Subcutaneous adipose tissue (tissue), 4 donors: ENCODE measurements around the gene ARHGEF28. TPM values are rescaled to one million over a fixed set of nuclear protein-coding genes. Genes with fewer than 3 reads are reported as not detected.

Source experiments
- small RNA-seq: library from RNA; depleted of rRNA; stranded (forward); fragments of <200 nt; gene quantifications from one replicate; pipeline ENCODE3, GENCODE V24; 2016
- total RNA-seq, 4 donors: library from RNA; depleted of rRNA; stranded (reverse); fragments of >200 nt; gene quantifications; one replicate each; pipeline ENCODE4 v1.1.0, GENCODE V29; 2016

ARHGEF28 gene
- total RNA-seq, 4 donors from 2014 or later = 9.9 to 46.3 (median 17.3) TPM

Small RNA genes within 50 kb of the gene (small RNA-seq; reads per million reads assigned to genes)
- not detected for gene RNU7-196P

Other genes with a start within 250 kb of the ARHGEF28 start
- under 1 TPM in 1 of 4 donors, not detected in 3; 0.22 TPM for gene FOXD1, start 177.4 kb upstream of the ARHGEF28 start, total RNA-seq
- gene BTF3, start 127.8 kb upstream of the ARHGEF28 start, total RNA-seq = 100 to 1,000 TPM; 429 to 545 (median 461) TPM
- gene ANKRA2, start 60.6 kb upstream of the ARHGEF28 start, total RNA-seq = 10 to 100 TPM; 13.5 to 42.7 (median 32.6) TPM
- gene UTP15, start 60.5 kb upstream of the ARHGEF28 start, total RNA-seq = 10 to 100 TPM; 17.2 to 59.5 (median 33.5) TPM